ENCODE data around the gene ATAD3B.
"Not testable (repeated sequence)": the region's sequence is repeated elsewhere in the genome, so short reads cannot be mapped to it uniquely, and the experiment has no call there.

GRCh38 chr1:1476011-1476410 is 4.4 kb downstream of the ATAD3B start:
- TF ChIP-seq, protein P1, sequence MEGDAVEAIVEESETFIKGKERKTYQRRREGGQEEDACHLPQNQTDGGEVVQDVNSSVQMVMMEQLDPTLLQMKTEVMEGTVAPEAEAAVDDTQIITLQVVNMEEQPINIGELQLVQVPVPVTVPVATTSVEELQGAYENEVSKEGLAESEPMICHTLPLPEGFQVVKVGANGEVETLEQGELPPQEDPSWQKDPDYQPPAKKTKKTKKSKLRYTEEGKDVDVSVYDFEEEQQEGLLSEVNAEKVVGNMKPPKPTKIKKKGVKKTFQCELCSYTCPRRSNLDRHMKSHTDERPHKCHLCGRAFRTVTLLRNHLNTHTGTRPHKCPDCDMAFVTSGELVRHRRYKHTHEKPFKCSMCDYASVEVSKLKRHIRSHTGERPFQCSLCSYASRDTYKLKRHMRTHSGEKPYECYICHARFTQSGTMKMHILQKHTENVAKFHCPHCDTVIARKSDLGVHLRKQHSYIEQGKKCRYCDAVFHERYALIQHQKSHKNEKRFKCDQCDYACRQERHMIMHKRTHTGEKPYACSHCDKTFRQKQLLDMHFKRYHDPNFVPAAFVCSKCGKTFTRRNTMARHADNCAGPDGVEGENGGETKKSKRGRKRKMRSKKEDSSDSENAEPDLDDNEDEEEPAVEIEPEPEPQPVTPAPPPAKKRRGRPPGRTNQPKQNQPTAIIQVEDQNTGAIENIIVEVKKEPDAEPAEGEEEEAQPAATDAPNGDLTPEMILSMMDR (IDR thresholded peaks at IDR 0.05) = not testable (repeated sequence)
- TF ChIP-seq POLR2AphosphoS5 (IDR thresholded peaks at IDR 0.05) = not testable (repeated sequence)

All from prostate gland (tissue), 2 donors.